ENCODE results near the gene CPOX. TPM values are rescaled to one million over a fixed set of nuclear protein-coding genes. Genes with fewer than 3 reads are reported as not detected.
"Not testable (repeated sequence)": the region's sequence is repeated elsewhere in the genome, so short reads cannot be mapped to it uniquely, and the experiment has no call there.

CPOX gene
- total and polyA plus RNA-seq, 4 donors = 9.8 to 22.2 (median 13.2) TPM

DNA sequence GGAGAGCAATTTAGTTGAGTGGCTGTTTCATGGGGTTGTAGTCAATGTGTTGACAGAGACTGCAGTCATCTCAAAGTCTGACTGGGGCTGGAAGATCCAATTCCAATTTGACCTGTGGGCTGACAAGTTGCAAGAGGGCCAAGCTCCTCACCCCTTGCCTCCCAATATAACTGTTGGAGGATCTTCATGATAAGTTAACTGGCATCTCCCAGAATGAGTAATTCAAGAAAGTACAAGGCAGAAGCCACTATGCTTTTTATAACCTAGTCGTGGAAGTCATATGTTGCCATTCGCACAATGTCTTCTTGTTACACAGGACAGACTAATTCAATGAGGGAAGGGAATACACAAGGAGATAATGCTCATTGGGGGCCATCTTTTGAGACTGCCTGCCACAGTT is 32.5 kb downstream of the CPOX start:
- H3K9me3 ChIP-seq (ENCODE audit: control insufficient read depth in 4 of 4, insufficient read depth in 3 of 4, low read length in 3 of 4) = no peaks in the 10 kb centered on the region
- H3K4me1 ChIP-seq (ENCODE audit: control insufficient read depth in 5 of 5, insufficient read depth in 5 of 5, low read length in 5 of 5) = no peaks in the 10 kb centered on the region
- no peak overlapping the region for H3K27ac ChIP-seq (ENCODE audit: low read depth in 1 of 2, low read length in 1 of 2)
- DNase-seq (no peak), ATAC-seq (ENCODE audit: insufficient read depth, low FRiP score) (no peak)
- no peaks in the 10 kb centered on the region for H3K27me3 ChIP-seq (ENCODE audit: control insufficient read depth in 3 of 3, insufficient read depth in 3 of 3, low read length in 2 of 3)
- 91 to 96% methylated on average over 2 of the region's 2 CpGs for WGBS, 2 donors
- TF ChIP-seq CTCF (IDR thresholded peaks at IDR 0.05; ENCODE audit: control extremely low read depth, extremely low read depth) = no peak
- H3K9ac ChIP-seq (ENCODE audit: insufficient read depth in 1 of 2, low read length in 2 of 2) = no peak overlapping the region
- no peak overlapping the region for H3K4me3 ChIP-seq
- no peaks in the 10 kb centered on the region for H3K36me3 ChIP-seq (ENCODE audit: control insufficient read depth in 4 of 4, insufficient read depth in 4 of 4, low read length in 4 of 4)

- DNase-seq; H3K27ac ChIP-seq (ENCODE audit: low read depth in 1 of 2, low read length in 1 of 2): not testable (repeated sequence)
- 97 to 100% methylated on average over 2 of the region's 2 CpGs for WGBS, 2 donors
These were observed 33.6 kb downstream of the CPOX start for GRCh38 chr3:98559769-98560168.

DNA sequence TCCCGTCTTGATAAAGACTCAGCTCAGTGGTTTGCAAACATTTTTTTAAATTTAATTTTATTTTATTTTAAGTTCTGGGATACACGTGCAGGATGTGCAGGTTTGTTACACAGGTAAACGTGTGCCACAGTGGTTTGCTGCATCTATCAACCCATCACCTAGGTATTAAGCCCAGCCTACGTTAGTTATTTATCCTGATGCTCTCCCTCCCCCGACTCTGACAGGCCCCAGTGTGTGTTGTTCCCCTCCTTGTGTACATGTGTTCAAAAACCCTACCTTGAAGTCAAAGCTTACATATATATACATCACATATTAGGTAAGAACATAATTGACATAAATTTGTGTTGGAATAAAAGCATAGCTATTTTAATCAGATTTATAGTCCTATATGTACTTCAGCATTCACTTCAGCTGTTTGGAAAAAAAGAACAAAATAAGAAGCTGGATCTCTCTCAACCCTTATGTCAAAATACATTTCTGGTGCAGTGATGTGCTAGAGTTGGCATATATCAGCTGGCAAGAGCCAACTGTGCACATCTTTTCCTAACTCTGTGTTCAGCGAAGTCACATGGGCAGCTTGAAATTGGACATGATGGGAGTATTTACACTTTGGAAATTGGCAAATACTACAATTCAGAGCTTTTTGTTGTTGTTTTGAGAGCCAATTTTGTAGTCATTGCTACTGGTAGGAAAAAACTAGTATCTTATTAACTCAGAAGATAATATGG is 35.1 kb downstream of the CPOX start:
- Histone ChIP-seq H3K4me1 (ENCODE audit: control insufficient read depth in 5 of 5, insufficient read depth in 5 of 5, low read length in 5 of 5) (no peaks in the 10 kb centered on the region), H3K9ac (ENCODE audit: insufficient read depth in 1 of 2, low read length in 2 of 2) (no peak overlapping the region), H3K9me3 (ENCODE audit: control insufficient read depth in 4 of 4, insufficient read depth in 3 of 4, low read length in 3 of 4) (no peaks in the 10 kb centered on the region), H3K27ac (ENCODE audit: low read depth in 1 of 2, low read length in 1 of 2) (no peak overlapping the region), H3K4me3 (no peak overlapping the region), H3K36me3 (ENCODE audit: control insufficient read depth in 4 of 4, insufficient read depth in 4 of 4, low read length in 4 of 4) (no peaks in the 10 kb centered on the region), H3K27me3 (ENCODE audit: control insufficient read depth in 3 of 3, insufficient read depth in 3 of 3, low read length in 2 of 3) (no peaks in the 10 kb centered on the region)
- TF ChIP-seq CTCF (IDR thresholded peaks at IDR 0.05; ENCODE audit: control extremely low read depth, extremely low read depth) = no peak
- no peak for ATAC-seq (ENCODE audit: insufficient read depth, low FRiP score)
- no peak for DNase-seq
- WGBS, 2 donors = 78 to 86% methylated on average over 6 of the region's 6 CpGs

More at GRCh38 chr3:98559769-98560168, 33.6 kb downstream of the CPOX start:
- ATAC-seq (ENCODE audit: insufficient read depth, low FRiP score); H3K27me3 ChIP-seq (ENCODE audit: control insufficient read depth in 3 of 3, insufficient read depth in 3 of 3, low read length in 2 of 3); H3K36me3 ChIP-seq (ENCODE audit: control insufficient read depth in 4 of 4, insufficient read depth in 4 of 4, low read length in 4 of 4); H3K9ac ChIP-seq (ENCODE audit: insufficient read depth in 1 of 2, low read length in 2 of 2); H3K4me1 ChIP-seq (ENCODE audit: control insufficient read depth in 5 of 5, insufficient read depth in 5 of 5, low read length in 5 of 5); H3K4me3 ChIP-seq; H3K9me3 ChIP-seq (ENCODE audit: control insufficient read depth in 4 of 4, insufficient read depth in 3 of 4, low read length in 3 of 4): not testable (repeated sequence)

- 67 to 78% methylated on average over 4 of the region's 4 CpGs for WGBS, 2 donors
- Histone ChIP-seq H3K27me3 (ENCODE audit: control insufficient read depth in 3 of 3, insufficient read depth in 3 of 3, low read length in 2 of 3) (no peaks in the 10 kb centered on the region), H3K9me3 (ENCODE audit: control insufficient read depth in 4 of 4, insufficient read depth in 3 of 4, low read length in 3 of 4) (no peaks in the 10 kb centered on the region), H3K4me1 (ENCODE audit: control insufficient read depth in 5 of 5, insufficient read depth in 5 of 5, low read length in 5 of 5) (no peaks in the 10 kb centered on the region), H3K36me3 (ENCODE audit: control insufficient read depth in 4 of 4, insufficient read depth in 4 of 4, low read length in 4 of 4) (no peaks in the 10 kb centered on the region), H3K9ac (ENCODE audit: insufficient read depth in 1 of 2, low read length in 2 of 2) (no peak overlapping the region), H3K27ac (ENCODE audit: low read depth in 1 of 2, low read length in 1 of 2) (no peak overlapping the region), H3K4me3 (no peak overlapping the region)
- no peak for ATAC-seq (ENCODE audit: insufficient read depth, low FRiP score)
- TF ChIP-seq CTCF (IDR thresholded peaks at IDR 0.05; ENCODE audit: control extremely low read depth, extremely low read depth) = no peak
- no peak for DNase-seq
These were observed 35.9 kb downstream of the CPOX start for GRCh38 chr3:98557324-98558010.

Measured in lung (tissue), 12 donors.